ENCODE results near the gene L3MBTL4.
"Not testable (repeated sequence)": the region's sequence is repeated elsewhere in the genome, so short reads cannot be mapped to it uniquely, and the experiment has no call there.

L3MBTL4 gene

GRCh38 chr18:6248017-6248416 lies 166.7 kb downstream of the L3MBTL4 start:
- DNase-seq: no peak

GRCh38 chr18:6242004-6242403 lies 172.7 kb downstream of the L3MBTL4 start:
- no peak for DNase-seq

- no peak for DNase-seq
These were observed 175.0 kb downstream of the L3MBTL4 start for GRCh38 chr18:6239716-6240115.

- DNase-seq: no peak
These were observed 178.5 kb downstream of the L3MBTL4 start for GRCh38 chr18:6236258-6236657.

- DNase-seq: no peak
These were observed 192.4 kb downstream of the L3MBTL4 start for GRCh38 chr18:6222271-6222670.

GRCh38 chr18:6221602-6222014 lies 193.1 kb downstream of the L3MBTL4 start:
- no peak for DNase-seq

GRCh38 chr18:6220129-6220528 lies 194.6 kb downstream of the L3MBTL4 start:
- no peak for DNase-seq

GRCh38 chr18:6219116-6219717 lies 195.5 kb downstream of the L3MBTL4 start:
- DNase-seq: no peak

- no peak for DNase-seq
These were observed 198.8 kb downstream of the L3MBTL4 start for GRCh38 chr18:6215888-6216287.

GRCh38 chr18:6211174-6211504 lies 203.6 kb downstream of the L3MBTL4 start:
- no peak for DNase-seq

GRCh38 chr18:6210349-6211173 lies 204.2 kb downstream of the L3MBTL4 start:
- DNase-seq: no peak

GRCh38 chr18:6207941-6208340 lies 206.8 kb downstream of the L3MBTL4 start:
- no peak for DNase-seq

GRCh38 chr18:6207116-6207515 lies 207.6 kb downstream of the L3MBTL4 start:
- DNase-seq: no peak

GRCh38 chr18:6205706-6206105 lies 209.0 kb downstream of the L3MBTL4 start:
- no peak for DNase-seq

- DNase-seq: no peak
These were observed 210.2 kb downstream of the L3MBTL4 start for GRCh38 chr18:6204476-6204875.

GRCh38 chr18:6203791-6204190 lies 210.9 kb downstream of the L3MBTL4 start:
- DNase-seq: no peak

GRCh38 chr18:6202861-6203260 lies 211.8 kb downstream of the L3MBTL4 start:
- DNase-seq: no peak

GRCh38 chr18:6200204-6200774 lies 214.4 kb downstream of the L3MBTL4 start:
- DNase-seq: no peak

GRCh38 chr18:6199777-6200176 lies 214.9 kb downstream of the L3MBTL4 start:
- DNase-seq: no peak

GRCh38 chr18:6198585-6198984 lies 216.1 kb downstream of the L3MBTL4 start:
- no peak for DNase-seq

- DNase-seq: no peak
These were observed 220.1 kb downstream of the L3MBTL4 start for GRCh38 chr18:6194640-6195039.

GRCh38 chr18:6185782-6186181 lies 228.9 kb downstream of the L3MBTL4 start:
- DNase-seq: not testable (repeated sequence)

- DNase-seq: no peak
These were observed 239.5 kb downstream of the L3MBTL4 start for GRCh38 chr18:6174983-6175745.

GRCh38 chr18:6170604-6171003 lies 244.1 kb downstream of the L3MBTL4 start:
- DNase-seq: no peak
